Sigmoid colon (tissue), 7 donors: ENCODE measurements around the gene UBE4A. TPM values are rescaled to one million over a fixed set of nuclear protein-coding genes. Genes with fewer than 3 reads are reported as not detected.

Source experiments
- DNase-seq: peaks from one replicate; pipeline ENCODE4 v3.0.0-alpha.2; 2019
- H3K27ac ChIP-seq, 4 donors: fragments of 200-600 bp; sonication (generic); one replicate each; pipeline ENCODE4 v1.5.1; 2016 to 2019; ENCODE audit warnings: mild to moderate bottlenecking in 1 of 4
- H3K27me3 ChIP-seq, 3 donors: fragments of 200-600 bp; sonication (generic); one replicate each; pipeline ENCODE4 v1.5.1; 2019; ENCODE audit warnings: mild to moderate bottlenecking in 1 of 3
- H3K36me3 ChIP-seq, 4 donors: fragments of 200-600 bp; sonication (generic); one replicate each; pipeline ENCODE4 v1.5.1; 2016 to 2019
- H3K4me1 ChIP-seq, 4 donors: fragments of 200-600 bp; sonication (generic); one replicate each; pipeline ENCODE4 v1.5.1; 2017 to 2019
- H3K4me3 ChIP-seq, 4 donors: fragments of 200-600 bp; sonication (generic); one replicate each; pipeline ENCODE4 v1.5.1; 2017 to 2019; ENCODE audit warnings: mild to moderate bottlenecking in 2 of 4, moderate library complexity in 1 of 4
- H3K9me3 ChIP-seq, 4 donors: fragments of 200-600 bp in 3 of 4; sonication (generic) in 3 of 4; one replicate each; pipeline versions ENCODE4 v1.5.1 to v1.6.1; 2013 to 2019
- EP300 ChIP-seq, 4 donors: sonication (generic); formaldehyde crosslinking; IDR thresholded peaks; one replicate each; pipeline ENCODE4 v1.6.1; 2017; ENCODE audit warnings: antibody characterized with exemption in 4 of 4
- POLR2A ChIP-seq, 2 donors: fragments of 450-650 bp; IDR thresholded peaks; one replicate each; pipeline ENCODE4 v1.6.1; 2016; ENCODE audit warnings: antibody characterized with exemption in 2 of 2, mild to moderate bottlenecking in 2 of 2, moderate library complexity in 2 of 2
- POLR2AphosphoS5 ChIP-seq, 4 donors: sonication (generic); formaldehyde crosslinking; IDR thresholded peaks; one replicate each; pipeline ENCODE4 v1.6.1; 2017; ENCODE audit warnings: antibody characterized with exemption in 4 of 4
- WGBS, 2 donors: extraction: QIAGEN DNeasy Blood & Tissue Kit; methylation state at CpG; one replicate each; pipeline ENCODE4 v1.1.7; 2013; 5-methylcytosine and 5-hydroxymethylcytosine counted together
- intact Hi-C: fragments of 100-400 bp; cut with DNase I; formaldehyde crosslinking; loops from one replicate; pipeline ENCODE4 v1.15.1; 2023
- polyA plus RNA-seq, 3 donors: library from polyadenylated mRNA; stranded (reverse); fragments of 200-250 nt; gene quantifications; one replicate each; pipeline ENCODE4 v1.2.3, GENCODE V29; 2013
- total RNA-seq, 4 donors: library from RNA; depleted of rRNA; stranded (reverse); fragments of >200 nt; gene quantifications; one replicate each; pipeline ENCODE4 v1.1.0, GENCODE V29; 2016
- TF ChIP-seq, protein P1 (sequence below), 4 experiments: fragments of 450-650 bp in 3 of 4; fragments of 200-600 bp in 1 of 4; IDR thresholded peaks; one replicate each; pipeline ENCODE4 v1.5.1; 2016 to 2019; ENCODE audit warnings: antibody characterized with exemption in 4 of 4, mild to moderate bottlenecking in 3 of 4, moderate library complexity in 2 of 4
- donor health status: healthy with polysubstance abuse.
- donor health status: Bipolar disorder and iron deficiency.
- donor health status: healthy.

Gene UBE4A
- total and polyA plus RNA-seq, 7 donors: 2.1 to 37.4 (median 33.8) TPM

DNA sequence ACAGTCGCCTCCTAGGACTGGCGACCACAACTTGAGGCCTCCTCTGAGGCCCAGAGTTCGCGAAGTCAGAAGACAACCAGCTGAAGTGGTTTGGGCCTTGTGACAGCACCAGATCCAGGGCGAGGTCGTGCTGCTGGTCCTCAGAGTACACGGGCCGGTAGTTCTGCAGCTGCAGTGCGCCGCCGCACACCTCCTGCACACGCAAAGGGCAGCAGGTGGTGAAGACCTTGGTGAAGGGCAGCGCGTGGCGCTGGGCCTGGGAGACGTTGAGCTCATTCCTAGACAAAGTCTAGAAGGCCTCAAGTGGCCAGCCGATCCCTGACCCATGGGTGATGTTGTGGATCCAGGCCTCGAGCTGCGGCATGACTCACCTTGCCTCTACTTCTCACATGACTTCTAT is 36.7 kb upstream of the UBE4A start:
- Histone ChIP-seq H3K4me1 (no peaks in the 10 kb centered on the region), H3K36me3 (no peaks in the 10 kb centered on the region), H3K27me3 (peaks cover 0 to 5% (median 0%) of the 10 kb centered on the region in 3 donors), H3K27ac (no peak overlapping the region), H3K4me3 (no peak overlapping the region), H3K9me3 (no peaks in the 10 kb centered on the region)
- TF ChIP-seq POLR2AphosphoS5 (IDR thresholded peaks at IDR 0.05): no peak
- TF ChIP-seq EP300 (IDR thresholded peaks at IDR 0.05): no peak
- no peak for TF ChIP-seq POLR2A (IDR thresholded peaks at IDR 0.05)
- TF ChIP-seq, protein P1, sequence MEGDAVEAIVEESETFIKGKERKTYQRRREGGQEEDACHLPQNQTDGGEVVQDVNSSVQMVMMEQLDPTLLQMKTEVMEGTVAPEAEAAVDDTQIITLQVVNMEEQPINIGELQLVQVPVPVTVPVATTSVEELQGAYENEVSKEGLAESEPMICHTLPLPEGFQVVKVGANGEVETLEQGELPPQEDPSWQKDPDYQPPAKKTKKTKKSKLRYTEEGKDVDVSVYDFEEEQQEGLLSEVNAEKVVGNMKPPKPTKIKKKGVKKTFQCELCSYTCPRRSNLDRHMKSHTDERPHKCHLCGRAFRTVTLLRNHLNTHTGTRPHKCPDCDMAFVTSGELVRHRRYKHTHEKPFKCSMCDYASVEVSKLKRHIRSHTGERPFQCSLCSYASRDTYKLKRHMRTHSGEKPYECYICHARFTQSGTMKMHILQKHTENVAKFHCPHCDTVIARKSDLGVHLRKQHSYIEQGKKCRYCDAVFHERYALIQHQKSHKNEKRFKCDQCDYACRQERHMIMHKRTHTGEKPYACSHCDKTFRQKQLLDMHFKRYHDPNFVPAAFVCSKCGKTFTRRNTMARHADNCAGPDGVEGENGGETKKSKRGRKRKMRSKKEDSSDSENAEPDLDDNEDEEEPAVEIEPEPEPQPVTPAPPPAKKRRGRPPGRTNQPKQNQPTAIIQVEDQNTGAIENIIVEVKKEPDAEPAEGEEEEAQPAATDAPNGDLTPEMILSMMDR (IDR thresholded peaks at IDR 0.05): no peak
- intact Hi-C loops: no loop called here
- DNase-seq: no peak
- 97% methylated on average over 19 of the region's 19 CpGs for WGBS, 2 donors

DNA sequence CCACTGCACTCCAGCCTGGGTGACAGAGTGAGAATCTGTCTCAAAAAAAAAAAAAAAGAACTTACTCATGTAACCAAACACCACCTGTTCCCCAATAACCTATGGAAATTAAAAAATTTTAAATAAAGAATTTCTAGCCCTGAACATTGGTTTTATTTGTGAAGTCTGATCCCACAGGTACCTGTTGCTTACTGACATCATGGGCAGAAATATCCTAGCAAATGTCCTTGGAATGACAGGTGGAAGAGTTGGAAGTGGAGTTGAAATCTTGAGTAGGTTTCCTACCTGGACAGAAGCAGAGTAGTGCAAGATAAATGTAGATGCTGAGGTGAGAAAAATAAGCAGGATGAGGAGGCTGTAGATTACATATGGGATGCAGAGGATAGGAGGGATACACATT is 34.1 kb upstream of the UBE4A start:
- intact Hi-C loops: no loop called here
- Histone ChIP-seq H3K27ac (no peak overlapping the region), H3K4me1 (no peaks in the 10 kb centered on the region), H3K36me3 (no peaks in the 10 kb centered on the region), H3K27me3 (no peaks in the 10 kb centered on the region), H3K4me3 (no peak overlapping the region), H3K9me3 (no peaks in the 10 kb centered on the region)
- no peak for DNase-seq
- TF ChIP-seq, protein P1 (IDR thresholded peaks at IDR 0.05): no peak
- no peak for TF ChIP-seq POLR2AphosphoS5 (IDR thresholded peaks at IDR 0.05)
- TF ChIP-seq EP300 (IDR thresholded peaks at IDR 0.05): no peak
- TF ChIP-seq POLR2A (IDR thresholded peaks at IDR 0.05): no peak

DNA sequence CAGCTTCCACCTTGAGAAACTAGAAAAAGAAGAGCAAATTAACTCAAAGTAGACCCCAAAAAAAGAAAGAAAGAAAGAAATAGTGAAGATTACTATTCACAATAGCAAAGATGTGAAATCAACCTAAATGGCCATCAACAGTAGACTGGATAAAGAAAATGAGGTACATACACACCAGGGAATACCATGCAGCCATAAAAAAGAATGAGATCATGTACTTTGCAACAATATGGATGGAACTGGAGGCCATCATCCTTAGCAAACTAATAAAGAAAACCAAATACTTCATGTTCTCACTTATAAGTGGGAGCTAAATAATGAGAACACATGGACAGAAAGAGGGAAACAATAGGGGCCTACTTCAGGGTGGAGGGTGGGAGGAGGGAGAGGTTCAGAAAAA is 30.7 kb upstream of the UBE4A start:
- no peaks in the 10 kb centered on the region for H3K4me1 ChIP-seq
- H3K27me3 ChIP-seq: no peaks in the 10 kb centered on the region
- DNase-seq: no peak
- no peak overlapping the region for H3K4me3 ChIP-seq
- no peak overlapping the region for H3K27ac ChIP-seq
- intact Hi-C loops: no loop called here
- H3K36me3 ChIP-seq: no peaks in the 10 kb centered on the region
- TF ChIP-seq, protein P1 (IDR thresholded peaks at IDR 0.05): no peak
- TF ChIP-seq EP300 (IDR thresholded peaks at IDR 0.05) (no peak), POLR2A (IDR thresholded peaks at IDR 0.05) (no peak)
- H3K9me3 ChIP-seq: no peaks in the 10 kb centered on the region

DNA sequence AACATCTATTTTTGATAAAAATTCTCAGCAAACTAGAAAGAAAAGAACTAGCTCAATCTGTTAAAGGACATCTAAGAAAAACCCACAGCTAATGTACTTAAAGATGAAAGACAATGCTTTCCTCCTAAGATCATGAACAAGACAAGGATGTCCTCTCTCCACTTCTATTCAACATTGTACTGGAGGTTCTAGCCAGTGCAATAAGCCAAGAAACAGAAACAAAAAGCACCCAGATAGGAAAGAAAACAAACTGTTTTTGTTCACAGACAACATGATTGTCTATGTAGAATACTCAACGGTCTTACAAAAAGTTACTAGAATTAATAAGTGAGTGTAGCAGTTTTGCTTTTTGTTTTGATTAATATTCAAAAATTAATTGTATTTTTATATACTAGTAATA is 24.7 kb upstream of the UBE4A start:
- intact Hi-C loops: no loop called here
- Histone ChIP-seq H3K9me3 (no peaks in the 10 kb centered on the region), H3K27me3 (peaks cover 0 to 7% (median 0%) of the 10 kb centered on the region in 3 donors), H3K4me3 (no peak overlapping the region), H3K4me1 (no peaks in the 10 kb centered on the region), H3K27ac (no peak overlapping the region), H3K36me3 (no peaks in the 10 kb centered on the region)
- 77 to 78% methylated on average over 1 of the region's 1 CpG for WGBS, 2 donors
- DNase-seq: no peak
- no peak for TF ChIP-seq POLR2AphosphoS5 (IDR thresholded peaks at IDR 0.05)
- no peak for TF ChIP-seq POLR2A (IDR thresholded peaks at IDR 0.05)
- TF ChIP-seq EP300 (IDR thresholded peaks at IDR 0.05): no peak

DNA sequence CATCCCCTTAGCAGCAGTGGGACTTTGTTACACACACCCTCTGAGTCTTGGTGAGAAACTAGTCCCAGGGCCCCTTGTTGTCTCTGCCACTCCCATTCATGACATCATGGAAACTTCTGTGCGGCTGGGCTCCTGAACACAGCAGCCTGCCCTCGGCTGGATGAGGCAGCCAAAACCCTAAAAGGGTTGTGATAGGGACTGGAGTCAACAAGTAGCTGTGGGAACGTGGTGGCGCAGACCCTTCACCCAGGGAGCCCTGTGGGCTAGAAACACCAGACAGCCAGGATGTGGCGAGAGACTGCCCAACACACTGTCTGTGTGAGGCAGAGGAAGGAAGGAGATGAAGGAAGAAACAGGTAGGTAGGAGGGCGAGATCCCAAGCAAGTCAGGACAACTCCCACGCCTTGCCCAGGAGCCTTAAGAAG is 20.8 kb upstream of the UBE4A start:
- no peaks in the 10 kb centered on the region for H3K36me3 ChIP-seq
- no peaks in the 10 kb centered on the region for H3K4me1 ChIP-seq
- no peak for DNase-seq
- no peak overlapping the region for H3K4me3 ChIP-seq
- intact Hi-C loops: no loop called here
- no peaks in the 10 kb centered on the region for H3K9me3 ChIP-seq
- 44 to 50% methylated on average over 7 of the region's 7 CpGs for WGBS, 2 donors
- H3K27me3 ChIP-seq: peaks cover 0 to 15% (median 0%) of the 10 kb centered on the region in 3 donors
- H3K27ac ChIP-seq: no peak overlapping the region
- TF ChIP-seq POLR2AphosphoS5 (IDR thresholded peaks at IDR 0.05) (no peak), EP300 (IDR thresholded peaks at IDR 0.05) (no peak), POLR2A (IDR thresholded peaks at IDR 0.05) (no peak)
- TF ChIP-seq, protein P1 (IDR thresholded peaks at IDR 0.05): no peak
